NCI-H2107 treated with DMSO at 0.1 percent for 48 hours (cell line): Measurements from ENCODE around the gene ELP6.
A peak's percentile ranks its signal among the peaks of the same experiment; 100 is the strongest.
"Not testable (repeated sequence)": the region's sequence is repeated elsewhere in the genome, so short reads cannot be mapped to it uniquely, and the experiment has no call there.

Experiments
- DNase-seq: peaks from one replicate; lab custom pipeline; 2025; ENCODE audit not compliant: unreplicated experiment; lab: John Stamatoyannopoulos, UW

ELP6 gene

GRCh38 chr3:47512416-47513124 is 942 bp downstream of the ELP6 start:
- no peak for DNase-seq

GRCh38 chr3:47505267-47505666 is 8.2 kb downstream of the ELP6 start:
- DNase-seq, result not testable (repeated sequence)

GRCh38 chr3:47504113-47504512 is 9.4 kb downstream of the ELP6 start:
- no peak for DNase-seq

GRCh38 chr3:47503033-47503432 is 10.5 kb downstream of the ELP6 start:
- DNase-seq, result no peak

- no peak for DNase-seq
Observed at GRCh38 chr3:47496892-47497291, 16.6 kb downstream of the ELP6 start.

- DNase-seq, result no peak
Observed at GRCh38 chr3:47495886-47496285, 17.6 kb downstream of the ELP6 start.

GRCh38 chr3:47495111-47495510 is 18.4 kb downstream of the ELP6 start:
- DNase-seq, result no peak

- DNase-seq, result no peak
Observed at GRCh38 chr3:47491777-47492176, 21.7 kb downstream of the ELP6 start.

- no peak for DNase-seq
Observed at GRCh38 chr3:47491186-47491585, 22.3 kb downstream of the ELP6 start.

- DNase-seq, result no peak
Observed at GRCh38 chr3:47487265-47487664, 26.2 kb downstream of the ELP6 start.

- no peak for DNase-seq
Observed at GRCh38 chr3:47485812-47486211, 27.7 kb downstream of the ELP6 start.

GRCh38 chr3:47482366-47482765 is 31.1 kb downstream of the ELP6 start:
- DNase-seq, result peak; percentile 66

GRCh38 chr3:47481763-47482162 is 31.7 kb downstream of the ELP6 start:
- not testable (repeated sequence) for DNase-seq

- not testable (repeated sequence) for DNase-seq
Observed at GRCh38 chr3:47480267-47480666, 33.2 kb downstream of the ELP6 start.

- no peak for DNase-seq
Observed at GRCh38 chr3:47479826-47480160, 33.7 kb downstream of the ELP6 start.

- no peak for DNase-seq
Observed at GRCh38 chr3:47478022-47478421, 35.5 kb downstream of the ELP6 start.

GRCh38 chr3:47476644-47477199 is 36.8 kb downstream of the ELP6 start:
- DNase-seq, result no peak

GRCh38 chr3:47476330-47476626 is 37.2 kb downstream of the ELP6 start:
- DNase-seq, result no peak

GRCh38 chr3:47475570-47476329 is 37.8 kb downstream of the ELP6 start, which contains the start of gene SCAP:
TSS of gene SCAP (minus strand) at chr3:47475941. CDS start at chr3:47442993, 32,948 bp downstream.
- DNase-seq, result peak; percentile 49

GRCh38 chr3:47475029-47475569 is 38.4 kb downstream of the ELP6 start:
- no peak for DNase-seq

- no peak for DNase-seq
Observed at GRCh38 chr3:47473391-47473790, 40.1 kb downstream of the ELP6 start.

- no peak for DNase-seq
Observed at GRCh38 chr3:47469616-47470015, 43.9 kb downstream of the ELP6 start.
